ENCODE measurements around the gene CEACAM18.
A peak's percentile ranks its signal among the peaks of the same experiment; 100 is the strongest.
"Not testable (repeated sequence)": the region's sequence is repeated elsewhere in the genome, so short reads cannot be mapped to it uniquely, and the experiment has no call there.

Gene CEACAM18

DNA sequence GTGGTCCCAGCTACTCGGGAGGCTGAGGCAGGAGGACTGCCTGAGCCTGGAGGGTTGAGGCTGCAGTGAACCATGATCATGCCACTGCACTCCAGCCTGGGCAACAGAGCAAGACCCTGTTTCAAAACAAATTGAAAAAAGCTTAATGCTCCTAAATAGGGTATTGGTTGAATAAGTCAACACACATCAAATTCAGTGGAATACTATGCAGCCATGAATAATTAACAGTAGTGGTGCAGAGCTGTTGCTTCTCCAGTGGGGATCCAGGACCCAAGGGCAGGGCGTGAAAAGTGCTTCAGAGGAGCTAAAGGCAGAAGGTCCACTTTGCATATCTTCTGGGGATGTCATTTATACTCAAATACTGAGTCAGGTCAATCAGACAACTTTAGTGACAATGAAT lies 38.3 kb upstream of the CEACAM18 start:
- TF ChIP-seq, protein P1, sequence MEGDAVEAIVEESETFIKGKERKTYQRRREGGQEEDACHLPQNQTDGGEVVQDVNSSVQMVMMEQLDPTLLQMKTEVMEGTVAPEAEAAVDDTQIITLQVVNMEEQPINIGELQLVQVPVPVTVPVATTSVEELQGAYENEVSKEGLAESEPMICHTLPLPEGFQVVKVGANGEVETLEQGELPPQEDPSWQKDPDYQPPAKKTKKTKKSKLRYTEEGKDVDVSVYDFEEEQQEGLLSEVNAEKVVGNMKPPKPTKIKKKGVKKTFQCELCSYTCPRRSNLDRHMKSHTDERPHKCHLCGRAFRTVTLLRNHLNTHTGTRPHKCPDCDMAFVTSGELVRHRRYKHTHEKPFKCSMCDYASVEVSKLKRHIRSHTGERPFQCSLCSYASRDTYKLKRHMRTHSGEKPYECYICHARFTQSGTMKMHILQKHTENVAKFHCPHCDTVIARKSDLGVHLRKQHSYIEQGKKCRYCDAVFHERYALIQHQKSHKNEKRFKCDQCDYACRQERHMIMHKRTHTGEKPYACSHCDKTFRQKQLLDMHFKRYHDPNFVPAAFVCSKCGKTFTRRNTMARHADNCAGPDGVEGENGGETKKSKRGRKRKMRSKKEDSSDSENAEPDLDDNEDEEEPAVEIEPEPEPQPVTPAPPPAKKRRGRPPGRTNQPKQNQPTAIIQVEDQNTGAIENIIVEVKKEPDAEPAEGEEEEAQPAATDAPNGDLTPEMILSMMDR (IDR thresholded peaks at IDR 0.05; ENCODE audit: borderline replicate concordance, control extremely low read depth, extremely low read depth, insufficient read depth, missing control alignments) = no peak
- DNase-seq (ENCODE audit: low spot score) = no peak
- in situ Hi-C loops (cut with MboI; ENCODE audit: low sequenced_read_pairs, unreplicated experiment) = no loop called here

GRCh38 chr19:51440846-51441409 lies 37.4 kb upstream of the CEACAM18 start:
- in situ Hi-C loops (cut with MboI; ENCODE audit: low sequenced_read_pairs, unreplicated experiment) = no loop called here
- TF ChIP-seq, protein P1 (IDR thresholded peaks at IDR 0.05; ENCODE audit: borderline replicate concordance, control extremely low read depth, extremely low read depth, insufficient read depth, missing control alignments) = no peak
- DNase-seq (ENCODE audit: low spot score) = no peak

GRCh38 chr19:51441410-51442390 lies 36.6 kb upstream of the CEACAM18 start:
- in situ Hi-C loops (cut with MboI; ENCODE audit: low sequenced_read_pairs, unreplicated experiment) = no loop called here
- DNase-seq (ENCODE audit: low spot score) = peak; percentile 69
- TF ChIP-seq, protein P1 (IDR thresholded peaks at IDR 0.05; ENCODE audit: borderline replicate concordance, control extremely low read depth, extremely low read depth, insufficient read depth, missing control alignments) = no peak

- in situ Hi-C loops (cut with MboI; ENCODE audit: low sequenced_read_pairs, unreplicated experiment); DNase-seq (ENCODE audit: low spot score): not testable (repeated sequence)
These were observed 30.8 kb upstream of the CEACAM18 start for GRCh38 chr19:51447510-51447909.

- no peak for DNase-seq (ENCODE audit: low spot score)
- TF ChIP-seq, protein P1 (IDR thresholded peaks at IDR 0.05; ENCODE audit: borderline replicate concordance, control extremely low read depth, extremely low read depth, insufficient read depth, missing control alignments) = no peak
- in situ Hi-C loops (cut with MboI; ENCODE audit: low sequenced_read_pairs, unreplicated experiment) = no loop called here
These were observed 30.3 kb upstream of the CEACAM18 start for GRCh38 chr19:51448011-51448410.

GRCh38 chr19:51448411-51449016 lies 29.8 kb upstream of the CEACAM18 start:
- in situ Hi-C loops (cut with MboI; ENCODE audit: low sequenced_read_pairs, unreplicated experiment) = no loop called here
- TF ChIP-seq, protein P1 (IDR thresholded peaks at IDR 0.05; ENCODE audit: borderline replicate concordance, control extremely low read depth, extremely low read depth, insufficient read depth, missing control alignments) = no peak
- DNase-seq (ENCODE audit: low spot score) = no peak
